Peyer's patch (tissue), 4 donors: ENCODE measurements around the gene EFCAB5.

Experiments
- CTCF ChIP-seq, 6 experiments: fragments of 450-650 bp in 4 of 6; fragments of 200-600 bp in 2 of 6; sonication (generic) in 1 of 6; IDR thresholded peaks; one replicate each; pipeline ENCODE4 v1.5.1; 2017 to 2019; ENCODE audit warnings: antibody characterized with exemption in 6 of 6, mild to moderate bottlenecking in 3 of 6, moderate library complexity in 1 of 6
- POLR2A ChIP-seq, 2 donors: fragments of 450-650 bp; IDR thresholded peaks; one replicate each; pipeline ENCODE4 v1.5.1; 2017; ENCODE audit warnings: antibody characterized with exemption in 2 of 2, mild to moderate bottlenecking in 2 of 2, moderate library complexity in 2 of 2

GRCh38 chr17:30062372-30062771 lies 120.9 kb downstream of the EFCAB5 start:
- no peak for TF ChIP-seq CTCF (IDR thresholded peaks at IDR 0.05)
- TF ChIP-seq POLR2A (IDR thresholded peaks at IDR 0.05), result no peak
